GM13977 (cell line): Measurements from ENCODE around the gene IL1F10.

ENCODE experiments used
- DNase-seq: peaks from one replicate; pipeline ENCODE4 v3.0.0; 2012; ENCODE audit warnings: low spot score
- CTCF ChIP-seq: IDR thresholded peaks from 2 replicates; pipeline ENCODE4 v1.5.1; 2012; ENCODE audit warnings: mild to moderate bottlenecking, control low read depth; ENCODE audit not compliant: insufficient read depth; ENCODE audit errors: extremely low read depth, missing control alignments
- in situ Hi-C: fragments of 300-500 bp; cut with MboI; formaldehyde crosslinking; loops from one replicate; pipeline ENCODE4 v1.12.0; 2022; ENCODE audit warnings: low sequenced_read_pairs, low pct_unique_long_range_greater_than_20kb, mixed read lengths, inconsistent platforms; ENCODE audit not compliant: unreplicated experiment

IL1F10 gene

GRCh38 chr2:113069676-113070605 lies 2.2 kb downstream of the IL1F10 start:
- in situ Hi-C loops, result no loop called here
- DNase-seq, result no peak
- TF ChIP-seq CTCF, result no peak

GRCh38 chr2:113070606-113070975 lies 2.8 kb downstream of the IL1F10 start:
- no peak for DNase-seq
- in situ Hi-C loops, result no loop called here
- no peak for TF ChIP-seq CTCF

GRCh38 chr2:113072584-113072983 lies 4.8 kb downstream of the IL1F10 start:
- TF ChIP-seq CTCF, result no peak
- DNase-seq, result no peak
- in situ Hi-C loops, result no loop called here

- DNase-seq, result no peak
- no peak for TF ChIP-seq CTCF
- in situ Hi-C loops, result no loop called here
Observed at GRCh38 chr2:113073325-113073834, 5.6 kb downstream of the IL1F10 start.

GRCh38 chr2:113075030-113075429 lies 7.3 kb downstream of the IL1F10 start:
- no peak for TF ChIP-seq CTCF
- no peak for DNase-seq
- in situ Hi-C loops, result no loop called here

- in situ Hi-C loops, result no loop called here
- no peak for TF ChIP-seq CTCF
- DNase-seq, result no peak
Observed at GRCh38 chr2:113075600-113075999, 7.8 kb downstream of the IL1F10 start.
